Pancreas (tissue), 10 donors: Measurements from ENCODE around the gene LRRTM2. TPM values are rescaled to one million over a fixed set of nuclear protein-coding genes. Genes with fewer than 3 reads are reported as not detected.
A peak's percentile ranks its signal among the peaks of the same experiment; 100 is the strongest.

Source experiments
- ATAC-seq, 4 donors: fragments of 200-7000 bp; cut with Tn5 transposase; one replicate each; pipeline versions ENCODE4 v1.8.0 to v1.9.1; 2020; ENCODE audit warnings: mild to moderate bottlenecking in 4 of 4, moderate library complexity in 4 of 4
- DNase-seq, 6 donors: peaks; one replicate each; pipeline ENCODE4 v3.0.0-alpha.2; 2020
- FAIRE-seq: peaks from 2 replicates; lab custom pipeline; 2012; peaks lifted over from hg19 to GRCh38; lab: Jason Lieb, UNC
- H3K27ac ChIP-seq, 4 donors: fragments of 200-600 bp; sonication (generic); 1 replicate in 3 of 4; 2 replicates in 1 of 4; pipeline versions ENCODE4 v1.5.0 to v1.8.0; 2020
- H3K27me3 ChIP-seq, 4 donors: fragments of 200-600 bp; one replicate each; pipeline ENCODE4 v1.8.0; 2021
- H3K36me3 ChIP-seq, 3 donors: fragments of 200-600 bp; sonication (generic) in 1 of 3; one replicate each; pipeline versions ENCODE4 v1.5.0 to v1.8.0; 2020 to 2021
- H3K4me1 ChIP-seq, 3 donors: fragments of 200-600 bp; one replicate each; pipeline ENCODE4 v1.8.0; 2021
- H3K4me3 ChIP-seq, 4 donors: fragments of 200-600 bp; sonication (generic) in 2 of 4; one replicate each; pipeline versions ENCODE4 v1.5.0 to v1.8.0; 2020 to 2021
- H3K9me3 ChIP-seq, 4 donors: fragments of 200-600 bp; one replicate each; pipeline ENCODE4 v1.8.0; 2021
- WGBS, 2 donors: extraction: QIAGEN DNeasy Blood & Tissue Kit; methylation state at CpG; one replicate each; pipeline ENCODE4 v1.1.7; 2013; 5-methylcytosine and 5-hydroxymethylcytosine counted together
- intact Hi-C, 3 donors: fragments of 100-400 bp; cut with DNase I; formaldehyde crosslinking; loops; one replicate each; pipeline versions ENCODE4 v1.11.1 to v1.14.2; 2022
- polyA plus RNA-seq, 2 donors: library from polyadenylated mRNA; stranded (reverse); fragments of 200-250 nt; gene quantifications; one replicate each; pipeline ENCODE4 v1.2.3, GENCODE V29; 2013
- total RNA-seq, 6 donors: library from RNA; stranded (reverse); fragmentation: NEBNext Ultra II Directional in 4 of 6; extraction: Animal tissue kit (Norgen Biotek cat#: 25700) in 4 of 6; gene quantifications; one replicate each; pipeline versions ENCODE4 v1.2.1 to v1.2.4, GENCODE V29; 2021 to 2023
- TF ChIP-seq, protein P1 (sequence below), 4 donors: fragments of 200-600 bp; sonication (generic) in 3 of 4; IDR thresholded peaks; one replicate each; pipeline versions ENCODE4 v1.5.0 to v1.8.0; 2021; ENCODE audit warnings: antibody characterized with exemption in 4 of 4
- donor health status: healthy with polysubstance abuse.
- donor health status: DM: no; HTN: no; CAD: no; lungs with moderate emphysema.
- donor health status: DM: no; HTN: no; CAD: no.
- donor health status: control.
- donor health status: control.
- donor health status: Bipolar disorder and iron deficiency.
- donor health status: DM: yes; HTN: yes; CAD: no.
- donor health status: DM: no; HTN: no; CAD: no.
- donor health status: DM: no; HTN: no; CAD: no.
- donor health status: DM: yes; HTN: yes; CAD: no.

Gene LRRTM2
- total and polyA plus RNA-seq, 8 donors = 0.08 to 0.61 (median 0.28) TPM

DNA sequence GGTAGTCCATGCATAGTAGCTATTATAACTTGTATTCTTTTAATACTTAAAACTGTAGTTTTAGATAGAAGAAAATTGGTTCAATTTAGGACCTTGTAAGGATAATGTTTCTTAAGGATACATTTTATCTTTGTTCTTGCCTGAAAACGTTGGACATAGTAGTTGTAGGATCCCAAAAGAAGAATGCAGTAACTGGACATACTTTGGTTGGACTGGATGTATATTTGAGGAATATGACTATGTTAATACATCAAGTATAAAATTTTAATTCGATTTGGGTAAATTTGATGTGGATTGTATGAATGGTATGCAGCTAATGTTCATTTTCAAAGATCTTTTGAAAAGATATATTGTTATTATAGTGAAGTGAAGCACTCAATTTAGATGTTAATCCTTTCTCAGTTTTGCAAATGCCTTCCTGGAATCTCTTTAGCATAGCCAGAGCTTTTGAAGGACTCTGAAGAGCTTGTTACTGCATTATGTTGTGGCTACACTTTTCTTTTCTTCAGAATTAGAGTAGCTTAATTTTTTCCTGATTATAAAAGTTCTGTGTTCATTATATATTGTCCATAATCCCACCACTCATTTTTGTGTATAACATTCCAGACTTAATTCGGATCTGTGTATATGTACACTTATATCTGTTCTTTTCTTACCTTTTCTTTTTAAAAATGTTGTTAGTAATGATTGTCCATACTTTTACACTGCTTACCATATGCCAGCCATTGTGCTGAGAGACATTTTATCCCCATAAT is 41.2 kb downstream of the LRRTM2 start:
- no peak for ATAC-seq
- intact Hi-C loops = no loop called here
- H3K4me3 ChIP-seq = no peak overlapping the region
- TF ChIP-seq, protein P1, sequence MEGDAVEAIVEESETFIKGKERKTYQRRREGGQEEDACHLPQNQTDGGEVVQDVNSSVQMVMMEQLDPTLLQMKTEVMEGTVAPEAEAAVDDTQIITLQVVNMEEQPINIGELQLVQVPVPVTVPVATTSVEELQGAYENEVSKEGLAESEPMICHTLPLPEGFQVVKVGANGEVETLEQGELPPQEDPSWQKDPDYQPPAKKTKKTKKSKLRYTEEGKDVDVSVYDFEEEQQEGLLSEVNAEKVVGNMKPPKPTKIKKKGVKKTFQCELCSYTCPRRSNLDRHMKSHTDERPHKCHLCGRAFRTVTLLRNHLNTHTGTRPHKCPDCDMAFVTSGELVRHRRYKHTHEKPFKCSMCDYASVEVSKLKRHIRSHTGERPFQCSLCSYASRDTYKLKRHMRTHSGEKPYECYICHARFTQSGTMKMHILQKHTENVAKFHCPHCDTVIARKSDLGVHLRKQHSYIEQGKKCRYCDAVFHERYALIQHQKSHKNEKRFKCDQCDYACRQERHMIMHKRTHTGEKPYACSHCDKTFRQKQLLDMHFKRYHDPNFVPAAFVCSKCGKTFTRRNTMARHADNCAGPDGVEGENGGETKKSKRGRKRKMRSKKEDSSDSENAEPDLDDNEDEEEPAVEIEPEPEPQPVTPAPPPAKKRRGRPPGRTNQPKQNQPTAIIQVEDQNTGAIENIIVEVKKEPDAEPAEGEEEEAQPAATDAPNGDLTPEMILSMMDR (IDR thresholded peaks at IDR 0.05) = no peak
- no peak for FAIRE-seq
- H3K9me3 ChIP-seq = no peaks in the 10 kb centered on the region
- no peak overlapping the region for H3K27ac ChIP-seq
- 43 to 53% methylated on average over 3 of the region's 3 CpGs for WGBS, 2 donors
- H3K27me3 ChIP-seq = no peaks in the 10 kb centered on the region
- no peaks in the 10 kb centered on the region for H3K4me1 ChIP-seq
- no peak for DNase-seq
- H3K36me3 ChIP-seq = peaks cover 0 to 4% (median 0%) of the 10 kb centered on the region in 3 donors

DNA sequence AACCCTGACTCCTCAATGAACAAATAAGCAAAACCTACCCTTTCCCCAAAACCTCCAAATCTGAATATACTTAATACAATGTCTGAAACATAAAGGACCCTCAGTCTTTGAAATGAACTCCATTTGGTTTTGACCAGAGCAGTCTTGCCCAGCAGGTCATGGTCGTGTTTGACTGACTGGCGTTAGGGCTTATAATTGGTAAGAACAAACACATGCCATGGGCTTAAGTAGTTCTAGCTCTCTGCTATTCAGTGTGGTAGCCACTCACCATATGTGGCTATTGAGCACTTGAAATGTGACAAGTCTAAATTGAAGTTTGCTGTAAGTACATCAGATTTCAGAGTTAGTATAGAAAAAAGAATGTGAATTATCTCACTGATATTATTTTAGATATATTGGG is 42.1 kb downstream of the LRRTM2 start:
- WGBS, 2 donors = 75 to 81% methylated on average over 2 of the region's 2 CpGs
- H3K4me1 ChIP-seq = no peaks in the 10 kb centered on the region
- intact Hi-C loops = no loop called here
- H3K27me3 ChIP-seq = no peaks in the 10 kb centered on the region
- no peak overlapping the region for H3K4me3 ChIP-seq
- ATAC-seq (no peak), DNase-seq (no peak), FAIRE-seq (no peak)
- H3K27ac ChIP-seq = no peak overlapping the region
- TF ChIP-seq, protein P1 (IDR thresholded peaks at IDR 0.05) = no peak
- H3K36me3 ChIP-seq = peaks cover 0 to 4% (median 0%) of the 10 kb centered on the region in 3 donors
- no peaks in the 10 kb centered on the region for H3K9me3 ChIP-seq

DNA sequence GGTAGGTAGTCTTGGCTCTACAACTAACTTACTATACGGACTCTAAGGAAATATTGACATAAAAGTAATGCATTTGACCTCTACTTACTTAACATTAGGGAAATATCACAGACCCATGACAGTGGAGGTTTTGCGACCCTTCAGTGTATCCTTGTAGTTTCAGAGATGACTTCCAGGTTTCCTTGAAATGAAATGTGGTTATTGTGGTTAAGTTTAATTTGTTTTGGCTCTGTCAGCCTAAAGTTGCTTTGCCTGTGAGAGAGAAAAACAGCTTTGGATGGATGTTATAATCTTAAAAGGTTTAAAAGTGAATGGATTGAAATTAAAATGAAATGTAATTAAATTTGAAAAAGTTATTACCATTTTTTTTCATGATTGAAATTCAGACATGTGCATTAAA is 42.9 kb downstream of the LRRTM2 start:
- 68 to 72% methylated on average over 2 of the region's 2 CpGs for WGBS, 2 donors
- Histone ChIP-seq H3K36me3 (peaks cover 0 to 4% (median 0%) of the 10 kb centered on the region in 3 donors), H3K27ac (no peak overlapping the region), H3K4me1 (no peaks in the 10 kb centered on the region), H3K9me3 (no peaks in the 10 kb centered on the region), H3K27me3 (no peaks in the 10 kb centered on the region), H3K4me3 (no peak overlapping the region)
- TF ChIP-seq, protein P1 (IDR thresholded peaks at IDR 0.05) = no peak
- FAIRE-seq (peak; percentile 23), ATAC-seq (no peak), DNase-seq (no peak)
- intact Hi-C loops = no loop called here

DNA sequence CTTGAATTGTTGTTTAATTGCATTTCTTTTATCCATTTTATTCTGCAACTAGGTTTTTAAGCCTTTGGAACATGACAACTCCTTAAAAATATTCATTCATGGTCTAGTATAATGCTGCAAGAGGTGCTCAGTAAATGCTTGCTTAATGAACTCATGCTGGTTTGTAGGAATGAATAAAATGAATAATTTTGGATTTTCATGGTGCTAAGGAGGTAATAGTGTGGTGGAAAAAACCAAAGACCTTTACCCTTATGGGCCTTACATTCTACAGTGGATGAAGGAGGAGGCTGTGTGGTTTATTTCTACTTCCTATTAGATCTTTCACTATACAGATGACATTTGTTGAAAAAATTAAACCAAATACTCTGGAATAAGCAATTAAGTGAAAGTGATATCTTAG is 43.4 kb downstream of the LRRTM2 start:
- no peaks in the 10 kb centered on the region for H3K4me1 ChIP-seq
- H3K9me3 ChIP-seq = no peaks in the 10 kb centered on the region
- H3K4me3 ChIP-seq = no peak overlapping the region
- DNase-seq = no peak
- ATAC-seq = no peak
- H3K27ac ChIP-seq = no peak overlapping the region
- TF ChIP-seq, protein P1 (IDR thresholded peaks at IDR 0.05) = no peak
- intact Hi-C loops = no loop called here
- no peak for FAIRE-seq
- no peaks in the 10 kb centered on the region for H3K27me3 ChIP-seq
- H3K36me3 ChIP-seq = peaks cover 0 to 4% (median 0%) of the 10 kb centered on the region in 3 donors

DNA sequence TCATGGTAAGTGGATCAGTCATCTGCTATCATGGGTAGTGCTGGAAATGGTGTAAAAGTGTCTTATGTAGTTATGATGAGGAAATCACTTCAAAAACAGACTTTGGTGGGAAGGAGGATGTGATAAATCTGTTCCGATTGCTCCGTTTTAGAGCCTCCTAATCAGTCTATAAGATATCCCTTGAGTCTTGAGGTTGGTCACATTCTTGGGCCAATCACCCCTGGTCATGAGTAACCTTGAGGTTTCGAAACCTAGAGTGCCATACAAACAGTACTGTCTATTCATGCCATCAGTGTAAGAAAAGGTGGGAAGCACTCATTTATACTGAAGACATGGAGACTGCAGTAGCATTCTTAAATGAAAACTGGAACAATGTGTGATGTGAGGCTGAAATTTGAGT is 45.8 kb downstream of the LRRTM2 start:
- DNase-seq = no peak
- Histone ChIP-seq H3K4me1 (no peaks in the 10 kb centered on the region), H3K27me3 (no peaks in the 10 kb centered on the region), H3K27ac (no peak overlapping the region), H3K36me3 (peaks cover 0 to 10% (median 0%) of the 10 kb centered on the region in 3 donors), H3K9me3 (no peaks in the 10 kb centered on the region), H3K4me3 (no peak overlapping the region)
- intact Hi-C loops = loop anchor here in 1 of 3 donors (10.0 kb wide), 1 partner anchor 425 kb away; no protein-coding TSS in a partner anchor
- TF ChIP-seq, protein P1 (IDR thresholded peaks at IDR 0.05) = no peak
- FAIRE-seq = no peak
- no peak for ATAC-seq
- 94 to 98% methylated on average over 3 of the region's 3 CpGs for WGBS, 2 donors
